ENCODE results near the gene CEL.
"Not testable (repeated sequence)": the region's sequence is repeated elsewhere in the genome, so short reads cannot be mapped to it uniquely, and the experiment has no call there.

CEL gene

GRCh38 chr9:133030317-133031129 is 31.3 kb upstream of the CEL start, which contains the start of gene GTF3C5:
GTF3C5 (plus strand) TSS chr9:133030997; CDS start chr9:133031012, 15 bp downstream.
- peak; percentile 97 for DNase-seq (ENCODE audit: low spot score)
- TF ChIP-seq CTCF (IDR thresholded peaks at IDR 0.05; ENCODE audit: extremely low read depth, missing control alignments): no peak

GRCh38 chr9:133031130-133031422 is 30.7 kb upstream of the CEL start:
- TF ChIP-seq CTCF (IDR thresholded peaks at IDR 0.05; ENCODE audit: extremely low read depth, missing control alignments): no peak
- no peak for DNase-seq (ENCODE audit: low spot score)

- no peak for DNase-seq (ENCODE audit: low spot score)
- TF ChIP-seq CTCF (IDR thresholded peaks at IDR 0.05; ENCODE audit: extremely low read depth, missing control alignments): no peak
These were observed 30.3 kb upstream of the CEL start for GRCh38 chr9:133031496-133031911.

GRCh38 chr9:133032171-133032570 is 29.6 kb upstream of the CEL start:
- TF ChIP-seq CTCF (IDR thresholded peaks at IDR 0.05; ENCODE audit: extremely low read depth, missing control alignments): no peak

GRCh38 chr9:133035669-133036068 is 26.1 kb upstream of the CEL start:
- no peak for TF ChIP-seq CTCF (IDR thresholded peaks at IDR 0.05; ENCODE audit: extremely low read depth, missing control alignments)

More at GRCh38 chr9:133032171-133032570, 29.6 kb upstream of the CEL start:
- DNase-seq (ENCODE audit: low spot score): no peak

GRCh38 chr9:133037775-133038515 is 23.8 kb upstream of the CEL start:
- DNase-seq (ENCODE audit: low spot score): no peak
- no peak for TF ChIP-seq CTCF (IDR thresholded peaks at IDR 0.05; ENCODE audit: extremely low read depth, missing control alignments)

More at GRCh38 chr9:133035669-133036068, 26.1 kb upstream of the CEL start:
- no peak for DNase-seq (ENCODE audit: low spot score)

GRCh38 chr9:133040892-133041479 is 20.8 kb upstream of the CEL start:
- peak; percentile 28 for TF ChIP-seq CTCF (IDR thresholded peaks at IDR 0.05; ENCODE audit: extremely low read depth, missing control alignments)
- DNase-seq (ENCODE audit: low spot score): not testable (repeated sequence)

Measured in GM20000 (cell line).